ENCODE data around the gene ABCC6.
"Not testable (repeated sequence)": the region's sequence is repeated elsewhere in the genome, so short reads cannot be mapped to it uniquely, and the experiment has no call there.

DNA sequence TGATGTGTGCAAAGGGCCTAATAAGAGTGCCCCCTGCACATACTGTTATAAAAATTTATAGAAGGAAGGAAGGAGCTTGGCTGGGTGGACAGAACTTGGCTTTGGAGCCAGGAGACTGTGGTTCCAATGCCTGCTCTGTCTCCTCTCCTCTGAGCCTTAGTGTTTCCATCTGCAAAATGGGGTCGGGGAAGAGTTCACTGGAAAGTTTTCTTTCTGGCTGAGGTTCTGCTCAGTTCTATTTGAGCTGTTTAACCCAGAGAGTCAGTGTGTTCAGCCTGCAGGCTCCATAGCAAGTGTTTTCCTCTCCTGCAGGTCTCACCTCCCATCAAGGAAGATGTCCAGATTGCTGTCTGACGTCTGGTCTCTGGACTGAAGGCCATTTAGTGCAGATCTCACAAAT is 17.4 kb downstream of the ABCC6 start:
- TF ChIP-seq CTCF (IDR thresholded peaks at IDR 0.05; ENCODE audit: low read depth, low read length, missing input control); SP1 (IDR thresholded peaks at IDR 0.05); JUND (IDR thresholded peaks at IDR 0.05); MAX (IDR thresholded peaks at IDR 0.05): not testable (repeated sequence)
- TF ChIP-seq, protein P1, sequence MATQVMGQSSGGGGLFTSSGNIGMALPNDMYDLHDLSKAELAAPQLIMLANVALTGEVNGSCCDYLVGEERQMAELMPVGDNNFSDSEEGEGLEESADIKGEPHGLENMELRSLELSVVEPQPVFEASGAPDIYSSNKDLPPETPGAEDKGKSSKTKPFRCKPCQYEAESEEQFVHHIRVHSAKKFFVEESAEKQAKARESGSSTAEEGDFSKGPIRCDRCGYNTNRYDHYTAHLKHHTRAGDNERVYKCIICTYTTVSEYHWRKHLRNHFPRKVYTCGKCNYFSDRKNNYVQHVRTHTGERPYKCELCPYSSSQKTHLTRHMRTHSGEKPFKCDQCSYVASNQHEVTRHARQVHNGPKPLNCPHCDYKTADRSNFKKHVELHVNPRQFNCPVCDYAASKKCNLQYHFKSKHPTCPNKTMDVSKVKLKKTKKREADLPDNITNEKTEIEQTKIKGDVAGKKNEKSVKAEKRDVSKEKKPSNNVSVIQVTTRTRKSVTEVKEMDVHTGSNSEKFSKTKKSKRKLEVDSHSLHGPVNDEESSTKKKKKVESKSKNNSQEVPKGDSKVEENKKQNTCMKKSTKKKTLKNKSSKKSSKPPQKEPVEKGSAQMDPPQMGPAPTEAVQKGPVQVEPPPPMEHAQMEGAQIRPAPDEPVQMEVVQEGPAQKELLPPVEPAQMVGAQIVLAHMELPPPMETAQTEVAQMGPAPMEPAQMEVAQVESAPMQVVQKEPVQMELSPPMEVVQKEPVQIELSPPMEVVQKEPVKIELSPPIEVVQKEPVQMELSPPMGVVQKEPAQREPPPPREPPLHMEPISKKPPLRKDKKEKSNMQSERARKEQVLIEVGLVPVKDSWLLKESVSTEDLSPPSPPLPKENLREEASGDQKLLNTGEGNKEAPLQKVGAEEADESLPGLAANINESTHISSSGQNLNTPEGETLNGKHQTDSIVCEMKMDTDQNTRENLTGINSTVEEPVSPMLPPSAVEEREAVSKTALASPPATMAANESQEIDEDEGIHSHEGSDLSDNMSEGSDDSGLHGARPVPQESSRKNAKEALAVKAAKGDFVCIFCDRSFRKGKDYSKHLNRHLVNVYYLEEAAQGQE (IDR thresholded peaks at IDR 0.05): not testable (repeated sequence)
- TF ChIP-seq, protein P2, sequence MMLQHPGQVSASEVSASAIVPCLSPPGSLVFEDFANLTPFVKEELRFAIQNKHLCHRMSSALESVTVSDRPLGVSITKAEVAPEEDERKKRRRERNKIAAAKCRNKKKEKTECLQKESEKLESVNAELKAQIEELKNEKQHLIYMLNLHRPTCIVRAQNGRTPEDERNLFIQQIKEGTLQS (IDR thresholded peaks at IDR 0.05): not testable (repeated sequence)
